IPS DF 6.9 (cell line): ENCODE results near the gene IQCF2.

Source experiments
- DNase-seq: peaks from one replicate; pipeline ENCODE4 v3.0.0-alpha.2; 2013; ENCODE audit warnings: low read depth, low spot score
- H3K27ac ChIP-seq: one replicate; pipeline ENCODE4 v1.5.1; 2013; ENCODE audit warnings: low read length, control low read depth
- H3K27me3 ChIP-seq: 2 replicates; pipeline ENCODE4 v1.6.1; 2013; ENCODE audit warnings: mild to moderate bottlenecking, low read length; ENCODE audit not compliant: control insufficient read depth, insufficient read depth
- H3K36me3 ChIP-seq: 2 replicates; pipeline ENCODE4 v1.6.1; 2013; ENCODE audit warnings: low read length; ENCODE audit not compliant: control insufficient read depth, insufficient read depth
- H3K4me1 ChIP-seq: 2 replicates; pipeline ENCODE4 v1.6.1; 2013; ENCODE audit warnings: low read length; ENCODE audit not compliant: control insufficient read depth, insufficient read depth
- H3K4me3 ChIP-seq: 2 replicates; pipeline ENCODE4 v1.5.1; 2013; ENCODE audit warnings: mild to moderate bottlenecking, low read length
- H3K9me3 ChIP-seq: 2 replicates; pipeline ENCODE4 v1.6.1; 2013; ENCODE audit warnings: low read length, inconsistent platforms; ENCODE audit not compliant: control insufficient read depth, insufficient read depth
- WGBS: extraction: QIAGEN DNeasy Blood & Tissue Kit; methylation state at CpG from one replicate; pipeline ENCODE4 v1.1.7; 2013; ENCODE audit warnings: mixed read lengths, missing lambda C conversion rate; ENCODE audit not compliant: insufficient read length, insufficient coverage; 5-methylcytosine and 5-hydroxymethylcytosine counted together

The IQCF2 gene

GRCh38 chr3:51860703-51861665 lies at the start of gene IQCF2:
TSS of gene IQCF2 (plus strand) at chr3:51861615. CDS start at chr3:51861667, 52 bp downstream.
- no peaks in the 10 kb centered on the region for H3K4me1 ChIP-seq
- no peaks in the 10 kb centered on the region for H3K36me3 ChIP-seq
- H3K27ac ChIP-seq = no peak within 1 kb of the TSS
- DNase-seq = no peak
- no peaks in the 10 kb centered on the region; the same call in 1 of the 2 replicates for H3K9me3 ChIP-seq
- no CpG with 5 or more reads among the region's 7 CpGs for WGBS
- H3K4me3 ChIP-seq = no peak within 1 kb of the TSS
- H3K27me3 ChIP-seq = no peaks in the 10 kb centered on the region

GRCh38 chr3:51813539-51813938 lies 47.9 kb upstream of the IQCF2 start:
- no peak overlapping the region for H3K4me3 ChIP-seq
- no CpG with 5 or more reads among the region's 6 CpGs for WGBS
- H3K4me1 ChIP-seq = no peaks in the 10 kb centered on the region

GRCh38 chr3:51814034-51814433 lies 47.4 kb upstream of the IQCF2 start:
- no peaks in the 10 kb centered on the region for H3K27me3 ChIP-seq
- no peaks in the 10 kb centered on the region for H3K4me1 ChIP-seq
- H3K9me3 ChIP-seq = no peaks in the 10 kb centered on the region
- no CpG with 5 or more reads among the region's 3 CpGs for WGBS
- no peak overlapping the region for H3K4me3 ChIP-seq
- H3K27ac ChIP-seq = no peak overlapping the region
- H3K36me3 ChIP-seq = no peaks in the 10 kb centered on the region
- DNase-seq = no peak

More at GRCh38 chr3:51813539-51813938, 47.9 kb upstream of the IQCF2 start:
- Histone ChIP-seq H3K27me3 (no peaks in the 10 kb centered on the region), H3K27ac (no peak overlapping the region), H3K36me3 (no peaks in the 10 kb centered on the region), H3K9me3 (no peaks in the 10 kb centered on the region)
- no peak for DNase-seq

- no peaks in the 10 kb centered on the region for H3K9me3 ChIP-seq
- no peaks in the 10 kb centered on the region for H3K36me3 ChIP-seq
- no peak overlapping the region for H3K4me3 ChIP-seq
- no peaks in the 10 kb centered on the region for H3K27me3 ChIP-seq
- WGBS = no CpG with 5 or more reads among the region's 4 CpGs
- DNase-seq = no peak
- no peaks in the 10 kb centered on the region for H3K4me1 ChIP-seq
- no peak overlapping the region for H3K27ac ChIP-seq
Measured at GRCh38 chr3:51815614-51816013, 45.8 kb upstream of the IQCF2 start.

GRCh38 chr3:51816723-51817122 lies 44.7 kb upstream of the IQCF2 start:
- no peak for DNase-seq
- Histone ChIP-seq H3K4me3 (no peak overlapping the region), H3K4me1 (no peaks in the 10 kb centered on the region), H3K27ac (no peak overlapping the region), H3K27me3 (no peaks in the 10 kb centered on the region), H3K9me3 (no peaks in the 10 kb centered on the region), H3K36me3 (no peaks in the 10 kb centered on the region)
- WGBS = no CpG with 5 or more reads among the region's 2 CpGs

- Histone ChIP-seq H3K27me3 (no peaks in the 10 kb centered on the region), H3K4me1 (no peaks in the 10 kb centered on the region), H3K27ac (no peak overlapping the region), H3K36me3 (no peaks in the 10 kb centered on the region), H3K9me3 (no peaks in the 10 kb centered on the region), H3K4me3 (no peak overlapping the region)
- no peak for DNase-seq
- WGBS = no CpG with 5 or more reads among the region's 2 CpGs
Measured at GRCh38 chr3:51817375-51817774, 44.0 kb upstream of the IQCF2 start.

GRCh38 chr3:51819151-51819550 lies 42.3 kb upstream of the IQCF2 start:
- H3K36me3 ChIP-seq = no peaks in the 10 kb centered on the region
- H3K27me3 ChIP-seq = no peaks in the 10 kb centered on the region
- no peaks in the 10 kb centered on the region for H3K9me3 ChIP-seq
- no CpG with 5 or more reads among the region's 15 CpGs for WGBS
- H3K4me3 ChIP-seq = no peak overlapping the region
- no peak overlapping the region for H3K27ac ChIP-seq
- DNase-seq = no peak
- H3K4me1 ChIP-seq = no peaks in the 10 kb centered on the region

- no peaks in the 10 kb centered on the region for H3K36me3 ChIP-seq
- DNase-seq = peak; percentile 50
- no peak overlapping the region for H3K27ac ChIP-seq
- no peaks in the 10 kb centered on the region for H3K9me3 ChIP-seq
- H3K4me1 ChIP-seq = no peaks in the 10 kb centered on the region
- H3K27me3 ChIP-seq = no peaks in the 10 kb centered on the region
- H3K4me3 ChIP-seq = no peak overlapping the region
- WGBS = no CpG with 5 or more reads among the region's 12 CpGs
Measured at GRCh38 chr3:51819709-51820406, 41.6 kb upstream of the IQCF2 start.

- H3K9me3 ChIP-seq = no peaks in the 10 kb centered on the region
- no CpG with 5 or more reads among the region's 1 CpG for WGBS
- no peak overlapping the region for H3K27ac ChIP-seq
- H3K36me3 ChIP-seq = no peaks in the 10 kb centered on the region
- DNase-seq = no peak
- H3K4me3 ChIP-seq = no peak overlapping the region
- H3K4me1 ChIP-seq = no peaks in the 10 kb centered on the region
- H3K27me3 ChIP-seq = no peaks in the 10 kb centered on the region
Measured at GRCh38 chr3:51828297-51828696, 33.1 kb upstream of the IQCF2 start.

GRCh38 chr3:51830345-51830744 lies 31.1 kb upstream of the IQCF2 start:
- H3K27me3 ChIP-seq = no peaks in the 10 kb centered on the region
- H3K9me3 ChIP-seq = no peaks in the 10 kb centered on the region
- H3K36me3 ChIP-seq = no peaks in the 10 kb centered on the region
- H3K27ac ChIP-seq = no peak overlapping the region
- H3K4me1 ChIP-seq = no peaks in the 10 kb centered on the region
- no peak overlapping the region for H3K4me3 ChIP-seq
- DNase-seq = no peak
- no CpG with 5 or more reads among the region's 13 CpGs for WGBS
